ENCODE measurements around the gene ACYP2.

Gene ACYP2

GRCh38 chr2:54074606-54075341, 40.6 kb upstream of the ACYP2 start:
- no peak overlapping the region for H3K9ac ChIP-seq
- H3K4me3 ChIP-seq (IDR thresholded peaks at IDR 0.05; ENCODE audit: insufficient read depth, low read depth, low read length), result no peak overlapping the region
- H3K27me3 ChIP-seq (ENCODE audit: insufficient read depth, low read depth), result no peaks in the 10 kb centered on the region
- no peaks in the 10 kb centered on the region for H3K79me2 ChIP-seq (ENCODE audit: insufficient read depth, low read depth)
- H3K4me2 ChIP-seq, result no peak overlapping the region
- no peak for TF ChIP-seq CTCF (conservative IDR thresholded peaks at IDR 0.05; ENCODE audit: low read depth, low read length)
- H3K4me1 ChIP-seq (ENCODE audit: low read depth, poor library complexity, severe bottlenecking), result peaks cover 8% of the 10 kb centered on the region
- no peak overlapping the region for H3K27ac ChIP-seq
- no peaks in the 10 kb centered on the region for H3K36me3 ChIP-seq (ENCODE audit: insufficient read depth)
- H2AFZ ChIP-seq (ENCODE audit: low read depth), result no peak overlapping the region
- no peaks in the 10 kb centered on the region for H4K20me1 ChIP-seq (ENCODE audit: insufficient read depth)

GRCh38 chr2:54076586-54076985, 38.8 kb upstream of the ACYP2 start:
- H3K4me2 ChIP-seq, result no peak overlapping the region
- H3K27me3 ChIP-seq (ENCODE audit: insufficient read depth, low read depth), result no peaks in the 10 kb centered on the region
- no peaks in the 10 kb centered on the region for H4K20me1 ChIP-seq (ENCODE audit: insufficient read depth)
- TF ChIP-seq CTCF (conservative IDR thresholded peaks at IDR 0.05; ENCODE audit: low read depth, low read length), result no peak
- H3K4me1 ChIP-seq (ENCODE audit: low read depth, poor library complexity, severe bottlenecking), result peaks cover 16% of the 10 kb centered on the region
- H3K27ac ChIP-seq, result no peak overlapping the region
- no peaks in the 10 kb centered on the region for H3K79me2 ChIP-seq (ENCODE audit: insufficient read depth, low read depth)
- no peaks in the 10 kb centered on the region for H3K36me3 ChIP-seq (ENCODE audit: insufficient read depth)
- no peak overlapping the region for H2AFZ ChIP-seq (ENCODE audit: low read depth)
- H3K9ac ChIP-seq, result no peak overlapping the region
- H3K4me3 ChIP-seq (IDR thresholded peaks at IDR 0.05; ENCODE audit: insufficient read depth, low read depth, low read length), result no peak overlapping the region

GRCh38 chr2:54077088-54077900, 38.1 kb upstream of the ACYP2 start:
- Histone ChIP-seq H3K4me3 (IDR thresholded peaks at IDR 0.05; ENCODE audit: insufficient read depth, low read depth, low read length) (no peak overlapping the region), H3K9ac (no peak overlapping the region), H3K36me3 (ENCODE audit: insufficient read depth) (no peaks in the 10 kb centered on the region), H3K4me1 (ENCODE audit: low read depth, poor library complexity, severe bottlenecking) (peaks cover 23% of the 10 kb centered on the region), H4K20me1 (ENCODE audit: insufficient read depth) (no peaks in the 10 kb centered on the region), H3K79me2 (ENCODE audit: insufficient read depth, low read depth) (no peaks in the 10 kb centered on the region), H3K27me3 (ENCODE audit: insufficient read depth, low read depth) (no peaks in the 10 kb centered on the region), H3K27ac (no peak overlapping the region), H2AFZ (ENCODE audit: low read depth) (no peak overlapping the region), H3K4me2 (no peak overlapping the region)
- TF ChIP-seq CTCF (conservative IDR thresholded peaks at IDR 0.05; ENCODE audit: low read depth, low read length), result no peak

- H3K79me2 ChIP-seq (ENCODE audit: insufficient read depth, low read depth), result no peaks in the 10 kb centered on the region
- H2AFZ ChIP-seq (ENCODE audit: low read depth), result no peak overlapping the region
- peaks cover 34% of the 10 kb centered on the region for H3K4me1 ChIP-seq (ENCODE audit: low read depth, poor library complexity, severe bottlenecking)
- no peak overlapping the region for H3K27ac ChIP-seq
- H3K9ac ChIP-seq, result no peak overlapping the region
- H4K20me1 ChIP-seq (ENCODE audit: insufficient read depth), result no peaks in the 10 kb centered on the region
- H3K27me3 ChIP-seq (ENCODE audit: insufficient read depth, low read depth), result no peaks in the 10 kb centered on the region
- no peak overlapping the region for H3K4me3 ChIP-seq (IDR thresholded peaks at IDR 0.05; ENCODE audit: insufficient read depth, low read depth, low read length)
- H3K4me2 ChIP-seq, result no peak overlapping the region
- no peaks in the 10 kb centered on the region for H3K36me3 ChIP-seq (ENCODE audit: insufficient read depth)
- TF ChIP-seq CTCF (conservative IDR thresholded peaks at IDR 0.05; ENCODE audit: low read depth, low read length), result no peak
Measured at GRCh38 chr2:54079331-54079730, 36.1 kb upstream of the ACYP2 start.
